Astrocyte (in vitro differentiated cells and primary cell): ENCODE measurements around the gene KLHL18. TPM values are rescaled to one million over a fixed set of nuclear protein-coding genes. Genes with fewer than 3 reads are reported as not detected.

Experiments used
- DNase-seq: peaks from one replicate; pipeline ENCODE4 v3.0.0-alpha.2; 2010; ENCODE audit warnings: low read depth
- FAIRE-seq: peaks from 2 replicates; lab custom pipeline; 2011; peaks lifted over from hg19 to GRCh38; lab: Jason Lieb, UNC
- H2AFZ ChIP-seq: 2 replicates; pipeline ENCODE4 v1.6.0; 2012; ENCODE audit warnings: low read depth, low read length, inconsistent platforms
- H3K27ac ChIP-seq: 2 replicates; pipeline ENCODE4 v1.5.1; 2011; ENCODE audit warnings: low read depth, low read length, inconsistent platforms
- H3K27me3 ChIP-seq: 2 replicates; pipeline ENCODE4 v1.6.0; 2011; ENCODE audit warnings: low read length, inconsistent platforms; ENCODE audit not compliant: insufficient read depth
- H3K36me3 ChIP-seq: 2 replicates; pipeline ENCODE4 v1.5.1; 2011; ENCODE audit warnings: low read length, inconsistent platforms; ENCODE audit not compliant: insufficient read depth
- H3K4me1 ChIP-seq: 2 replicates; pipeline ENCODE4 v1.5.1; 2011; ENCODE audit warnings: low read length, inconsistent platforms; ENCODE audit not compliant: insufficient read depth
- H3K4me2 ChIP-seq: 2 replicates; pipeline ENCODE4 v1.6.0; 2012; ENCODE audit warnings: low read length, inconsistent platforms
- H3K4me3 ChIP-seq: 2 replicates; pipeline ENCODE4 v1.5.1; 2011; ENCODE audit warnings: low read depth, mild to moderate bottlenecking, low read length, inconsistent platforms; ENCODE audit not compliant: insufficient read depth
- H3K79me2 ChIP-seq: 2 replicates; pipeline ENCODE4 v1.6.0; 2012; ENCODE audit warnings: mild to moderate bottlenecking, low read length, inconsistent platforms; ENCODE audit not compliant: insufficient read depth
- H3K9ac ChIP-seq: 2 replicates; pipeline ENCODE4 v1.6.0; 2012; ENCODE audit warnings: mild to moderate bottlenecking, low read length, inconsistent platforms
- H3K9me3 ChIP-seq: 2 replicates; pipeline ENCODE4 v1.5.1; 2012; ENCODE audit warnings: low read depth, mild to moderate bottlenecking, low read length, inconsistent platforms; ENCODE audit not compliant: insufficient read depth
- H4K20me1 ChIP-seq: 2 replicates; pipeline ENCODE4 v1.6.0; 2012; ENCODE audit warnings: low read length, inconsistent platforms; ENCODE audit not compliant: insufficient read depth
- H3K27ac Mint-ChIP-seq: one replicate; pipeline ENCODE4 v1.8.0; 2021; ENCODE audit warnings: mild to moderate bottlenecking, mixed read lengths; ENCODE audit not compliant: unreplicated experiment
- H3K27me3 Mint-ChIP-seq: one replicate; pipeline ENCODE4 v1.8.0; 2021; ENCODE audit warnings: low read depth, mixed read lengths; ENCODE audit not compliant: unreplicated experiment
- H3K36me3 Mint-ChIP-seq: one replicate; pipeline ENCODE4 v1.8.0; 2021; ENCODE audit warnings: low read depth, mixed read lengths; ENCODE audit not compliant: unreplicated experiment
- H3K4me1 Mint-ChIP-seq: one replicate; pipeline ENCODE4 v1.8.0; 2021; ENCODE audit warnings: low read depth, mixed read lengths; ENCODE audit not compliant: unreplicated experiment
- H3K4me3 Mint-ChIP-seq: one replicate; pipeline ENCODE4 v1.8.0; 2021; ENCODE audit warnings: mild to moderate bottlenecking, moderate library complexity, mixed read lengths; ENCODE audit not compliant: unreplicated experiment
- H3K9me3 Mint-ChIP-seq: one replicate; pipeline ENCODE4 v1.8.0; 2021; ENCODE audit warnings: mild to moderate bottlenecking, mixed read lengths; ENCODE audit not compliant: unreplicated experiment
- EZH2 ChIP-seq: IDR thresholded peaks from 2 replicates; pipeline ENCODE4 v1.6.1; 2012; ENCODE audit warnings: mild to moderate bottlenecking, low read length, inconsistent platforms; ENCODE audit not compliant: insufficient read depth
- total RNA-seq: library from RNA; stranded (reverse); gene quantifications from 2 replicates; pipeline ENCODE4 v1.2.1, GENCODE V29; 2021
- TF ChIP-seq, protein P1 (sequence below): IDR thresholded peaks from 2 replicates; pipeline ENCODE4 v1.5.1; 2011; ENCODE audit warnings: low read depth, mild to moderate bottlenecking, inconsistent platforms, low read length, moderate library complexity; ENCODE audit not compliant: insufficient read depth

The KLHL18 gene
- total RNA-seq, 1 donor from 2014 or later: 53.2 TPM

DNA sequence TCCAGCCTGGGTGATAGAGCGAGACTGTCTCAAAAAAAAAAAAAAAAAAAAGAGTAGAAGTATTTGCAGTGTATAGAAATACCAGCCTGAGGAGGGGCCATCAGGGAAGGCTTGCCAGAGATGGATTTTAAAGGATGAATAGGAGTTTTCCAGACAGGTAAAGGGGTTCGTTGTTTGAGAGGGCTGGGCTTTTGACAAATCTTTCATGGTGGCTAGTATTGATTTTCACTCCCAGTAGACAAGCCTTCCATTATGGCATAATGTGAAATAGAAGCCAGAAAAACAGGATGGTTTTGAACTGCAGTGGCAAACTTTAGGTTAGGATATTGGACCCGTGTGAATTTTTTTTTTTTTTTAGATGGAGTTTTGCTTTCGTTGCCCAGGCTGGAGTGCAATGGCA lies 101.7 kb downstream of the KLHL18 start:
- Mint-ChIP-seq H3K4me1 (peaks cover 8% of the 10 kb centered on the region), H3K27me3 (no peaks in the 10 kb centered on the region), H3K27ac (no peak overlapping the region), H3K9me3 (no peaks in the 10 kb centered on the region), H3K36me3 (peaks cover 3% of the 10 kb centered on the region), H3K4me3 (no peak overlapping the region)
- Histone ChIP-seq H3K4me2 (no peak overlapping the region), H3K27me3 (no peaks in the 10 kb centered on the region), H3K36me3 (no peaks in the 10 kb centered on the region), H3K9ac (no peak overlapping the region), H3K4me3 (no peak overlapping the region), H2AFZ (no peak overlapping the region), H3K79me2 (peaks cover 93% of the 10 kb centered on the region), H3K4me1 (peaks cover 13% of the 10 kb centered on the region), H4K20me1 (peaks cover 73% of the 10 kb centered on the region), H3K27ac (no peak overlapping the region), H3K9me3 (no peaks in the 10 kb centered on the region)
- FAIRE-seq: no peak
- DNase-seq: no peak
- TF ChIP-seq, protein P1, sequence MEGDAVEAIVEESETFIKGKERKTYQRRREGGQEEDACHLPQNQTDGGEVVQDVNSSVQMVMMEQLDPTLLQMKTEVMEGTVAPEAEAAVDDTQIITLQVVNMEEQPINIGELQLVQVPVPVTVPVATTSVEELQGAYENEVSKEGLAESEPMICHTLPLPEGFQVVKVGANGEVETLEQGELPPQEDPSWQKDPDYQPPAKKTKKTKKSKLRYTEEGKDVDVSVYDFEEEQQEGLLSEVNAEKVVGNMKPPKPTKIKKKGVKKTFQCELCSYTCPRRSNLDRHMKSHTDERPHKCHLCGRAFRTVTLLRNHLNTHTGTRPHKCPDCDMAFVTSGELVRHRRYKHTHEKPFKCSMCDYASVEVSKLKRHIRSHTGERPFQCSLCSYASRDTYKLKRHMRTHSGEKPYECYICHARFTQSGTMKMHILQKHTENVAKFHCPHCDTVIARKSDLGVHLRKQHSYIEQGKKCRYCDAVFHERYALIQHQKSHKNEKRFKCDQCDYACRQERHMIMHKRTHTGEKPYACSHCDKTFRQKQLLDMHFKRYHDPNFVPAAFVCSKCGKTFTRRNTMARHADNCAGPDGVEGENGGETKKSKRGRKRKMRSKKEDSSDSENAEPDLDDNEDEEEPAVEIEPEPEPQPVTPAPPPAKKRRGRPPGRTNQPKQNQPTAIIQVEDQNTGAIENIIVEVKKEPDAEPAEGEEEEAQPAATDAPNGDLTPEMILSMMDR: no peak
- TF ChIP-seq EZH2: no peak

DNA sequence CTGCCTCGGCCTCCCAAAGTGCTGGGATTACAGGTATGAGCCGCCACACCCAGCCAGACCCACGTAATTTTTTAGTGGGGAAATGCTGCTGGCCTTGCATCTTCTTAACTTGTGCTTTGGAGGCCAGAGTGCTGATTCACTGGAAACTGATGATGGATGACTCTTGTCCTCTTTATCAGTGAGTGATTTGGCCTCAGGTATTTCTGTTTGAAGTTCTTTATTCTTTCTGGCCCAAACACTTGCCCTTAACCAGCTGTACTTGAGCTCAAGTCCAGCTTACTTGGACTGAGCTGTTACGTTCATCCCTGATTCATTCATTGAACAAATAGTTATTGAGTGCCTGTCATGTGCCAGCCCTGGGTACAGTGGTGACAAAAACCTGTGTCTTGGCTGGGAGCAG lies 102.3 kb downstream of the KLHL18 start:
- no peaks in the 10 kb centered on the region for H3K27me3 ChIP-seq
- Mint-ChIP-seq H3K36me3 (peaks cover 3% of the 10 kb centered on the region), H3K9me3 (no peaks in the 10 kb centered on the region), H3K4me1 (peaks cover 4% of the 10 kb centered on the region), H3K4me3 (no peak overlapping the region), H3K27me3 (no peaks in the 10 kb centered on the region), H3K27ac (no peak overlapping the region)
- H3K4me2 ChIP-seq: no peak overlapping the region
- DNase-seq (peak; percentile 85), FAIRE-seq (no peak)
- H3K9me3 ChIP-seq: no peaks in the 10 kb centered on the region
- H3K27ac ChIP-seq: no peak overlapping the region
- TF ChIP-seq, protein P1: no peak
- TF ChIP-seq EZH2: no peak
- no peaks in the 10 kb centered on the region for H3K36me3 ChIP-seq
- H3K4me3 ChIP-seq: no peak overlapping the region
- no peak overlapping the region for H3K9ac ChIP-seq
- H3K79me2 ChIP-seq: peaks cover 90% of the 10 kb centered on the region
- H2AFZ ChIP-seq: no peak overlapping the region
- H4K20me1 ChIP-seq: peaks cover 75% of the 10 kb centered on the region
- peaks cover 7% of the 10 kb centered on the region for H3K4me1 ChIP-seq

DNA sequence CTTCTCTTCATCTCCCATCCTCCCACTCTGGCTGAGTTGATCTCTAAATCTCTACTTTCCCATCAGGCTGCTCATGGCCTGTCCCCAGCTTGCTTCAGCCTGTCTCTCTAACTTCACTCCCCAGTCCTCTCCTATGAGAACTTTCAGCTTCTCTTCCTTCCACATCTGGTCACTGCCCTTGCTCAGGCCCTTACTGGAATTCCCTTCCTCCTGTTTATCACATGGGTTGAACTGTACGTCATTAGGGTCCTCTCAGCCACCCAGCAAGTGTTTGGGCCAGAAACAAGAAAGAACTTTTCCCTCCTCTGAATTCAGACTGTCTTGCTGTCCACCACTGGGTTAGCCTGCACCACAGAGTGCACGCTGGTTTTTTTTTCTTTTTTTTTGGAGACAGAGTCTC lies 103.1 kb downstream of the KLHL18 start:
- Mint-ChIP-seq H3K36me3 (peaks cover 3% of the 10 kb centered on the region), H3K4me1 (peaks cover 4% of the 10 kb centered on the region), H3K4me3 (no peak overlapping the region), H3K27me3 (no peaks in the 10 kb centered on the region), H3K9me3 (no peaks in the 10 kb centered on the region), H3K27ac (no peak overlapping the region)
- no peak overlapping the region for H3K4me3 ChIP-seq
- no peak overlapping the region for H3K9ac ChIP-seq
- H3K4me1 ChIP-seq: peaks cover 7% of the 10 kb centered on the region
- no peak overlapping the region for H2AFZ ChIP-seq
- H4K20me1 ChIP-seq: peaks cover 82% of the 10 kb centered on the region
- no peak overlapping the region for H3K4me2 ChIP-seq
- TF ChIP-seq, protein P1: no peak
- no peak for TF ChIP-seq EZH2
- no peak for DNase-seq
- no peak overlapping the region for H3K27ac ChIP-seq
- H3K27me3 ChIP-seq: no peaks in the 10 kb centered on the region
- no peak for FAIRE-seq
- H3K9me3 ChIP-seq: no peaks in the 10 kb centered on the region
- no peaks in the 10 kb centered on the region for H3K36me3 ChIP-seq
- peaks cover 94% of the 10 kb centered on the region for H3K79me2 ChIP-seq
